ENCODE results near the gene EIF4G3.
"Not testable (repeated sequence)": the region's sequence is repeated elsewhere in the genome, so short reads cannot be mapped to it uniquely, and the experiment has no call there.

The EIF4G3 gene

GRCh38 chr1:21104683-21105082, 72.0 kb downstream of the EIF4G3 start:
- DNase-seq: no peak

DNA sequence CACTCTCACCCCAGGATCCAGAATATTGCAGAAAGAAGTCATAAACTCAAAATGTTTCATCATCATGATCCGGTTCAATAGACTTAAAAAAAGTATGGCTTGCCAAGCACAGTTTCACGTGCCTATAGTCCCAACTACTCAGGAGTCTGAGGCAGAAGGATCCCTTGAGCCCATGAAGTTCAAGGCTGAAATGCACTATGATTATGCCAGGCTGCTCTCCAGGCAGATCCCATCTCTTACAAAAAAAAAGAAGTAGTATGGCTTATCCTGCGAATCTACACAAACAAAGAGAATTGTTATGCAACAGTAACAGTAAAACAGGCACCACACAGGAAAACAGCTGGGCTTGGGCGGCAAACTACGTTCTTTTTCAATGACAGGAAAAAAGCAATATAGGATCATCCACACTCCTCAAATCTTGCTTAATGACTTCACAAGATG, 76.2 kb downstream of the EIF4G3 start:
- DNase-seq: no peak

DNA sequence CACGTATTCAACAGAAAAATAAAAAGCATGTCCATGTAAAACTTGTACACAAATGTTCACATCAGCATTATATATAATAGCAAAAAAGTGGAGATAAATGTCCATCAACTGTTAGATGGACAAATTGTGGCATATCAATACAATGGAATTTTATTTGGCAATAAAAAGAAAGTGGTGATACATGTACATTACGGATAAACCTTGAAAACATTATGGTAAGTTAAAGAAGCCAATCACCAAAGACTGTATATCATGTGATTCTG, 76.9 kb downstream of the EIF4G3 start:
- no peak for DNase-seq

- no peak for DNase-seq
Measured at GRCh38 chr1:21099034-21099868, 77.4 kb downstream of the EIF4G3 start.

DNA sequence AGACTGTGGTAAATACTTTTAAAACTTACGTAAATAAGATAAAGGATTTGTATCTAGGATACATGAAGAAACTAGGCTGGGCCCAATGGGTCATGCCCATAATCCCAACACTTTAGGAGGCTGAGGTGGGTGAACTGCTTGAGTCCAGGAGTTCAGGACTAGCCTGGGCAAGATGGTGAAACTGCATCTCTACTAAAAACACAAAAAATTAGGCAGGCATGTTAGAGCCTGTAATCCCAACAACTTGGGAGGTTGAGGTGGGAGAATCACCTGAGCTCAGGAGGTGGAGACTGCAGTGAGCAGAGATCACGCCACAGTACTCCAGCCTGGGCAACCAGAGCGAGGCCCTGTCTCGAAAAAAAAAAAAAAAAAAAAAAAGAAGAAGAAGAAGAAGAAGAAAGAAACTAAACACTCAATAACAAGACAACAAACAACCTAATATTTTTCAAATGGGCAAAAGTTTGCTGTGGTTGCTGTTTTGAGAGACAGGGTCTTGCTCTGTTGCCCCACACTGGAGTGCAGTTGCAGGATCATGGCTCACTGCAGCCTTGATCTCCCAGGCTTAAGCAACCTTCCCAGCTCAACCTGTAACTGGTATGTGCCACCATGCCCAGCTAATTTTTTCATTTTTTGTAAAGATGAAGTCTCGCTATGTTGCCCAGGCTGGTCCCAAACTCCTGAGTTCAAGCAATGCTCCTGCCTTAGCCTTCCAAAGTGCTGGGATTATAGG, 78.3 kb downstream of the EIF4G3 start:
- DNase-seq: no peak

GRCh38 chr1:21097729-21098128, 79.0 kb downstream of the EIF4G3 start:
- DNase-seq: no peak

GRCh38 chr1:21095976-21096375, 80.7 kb downstream of the EIF4G3 start:
- DNase-seq: no peak

GRCh38 chr1:21094282-21094681, 82.4 kb downstream of the EIF4G3 start:
- not testable (repeated sequence) for DNase-seq

DNA sequence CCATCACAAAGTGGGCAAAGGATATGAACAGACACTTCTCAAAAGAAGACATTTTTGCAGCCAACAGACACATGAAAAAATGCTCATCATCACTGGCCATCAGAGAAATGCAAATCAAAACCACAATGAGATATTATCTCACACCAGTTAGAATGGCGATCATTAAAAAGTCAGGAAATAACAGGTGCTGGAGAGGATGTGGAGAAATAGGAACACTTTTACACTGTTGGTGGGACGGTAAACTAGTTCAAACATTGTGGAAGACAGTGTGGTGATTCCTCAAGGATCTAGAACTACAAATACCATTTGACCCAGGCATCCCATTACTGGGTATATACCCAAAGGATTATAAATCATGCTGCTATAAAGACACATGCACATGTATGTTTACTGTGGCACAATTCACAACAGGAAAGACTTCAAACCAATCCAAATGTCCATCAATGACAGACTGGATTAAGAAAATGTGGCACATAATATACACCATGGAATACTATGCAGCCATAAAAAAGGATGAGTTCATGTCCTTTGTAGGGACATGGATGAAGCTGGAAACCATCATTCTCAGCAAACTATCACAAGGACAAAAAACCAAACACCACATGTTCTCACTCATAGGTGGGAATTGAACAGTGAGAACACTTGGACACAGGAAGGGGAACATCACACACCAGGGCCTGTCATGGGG, 83.3 kb downstream of the EIF4G3 start:
- DNase-seq: not testable (repeated sequence)

- DNase-seq: not testable (repeated sequence)
Measured at GRCh38 chr1:21092545-21092944, 84.2 kb downstream of the EIF4G3 start.

DNA sequence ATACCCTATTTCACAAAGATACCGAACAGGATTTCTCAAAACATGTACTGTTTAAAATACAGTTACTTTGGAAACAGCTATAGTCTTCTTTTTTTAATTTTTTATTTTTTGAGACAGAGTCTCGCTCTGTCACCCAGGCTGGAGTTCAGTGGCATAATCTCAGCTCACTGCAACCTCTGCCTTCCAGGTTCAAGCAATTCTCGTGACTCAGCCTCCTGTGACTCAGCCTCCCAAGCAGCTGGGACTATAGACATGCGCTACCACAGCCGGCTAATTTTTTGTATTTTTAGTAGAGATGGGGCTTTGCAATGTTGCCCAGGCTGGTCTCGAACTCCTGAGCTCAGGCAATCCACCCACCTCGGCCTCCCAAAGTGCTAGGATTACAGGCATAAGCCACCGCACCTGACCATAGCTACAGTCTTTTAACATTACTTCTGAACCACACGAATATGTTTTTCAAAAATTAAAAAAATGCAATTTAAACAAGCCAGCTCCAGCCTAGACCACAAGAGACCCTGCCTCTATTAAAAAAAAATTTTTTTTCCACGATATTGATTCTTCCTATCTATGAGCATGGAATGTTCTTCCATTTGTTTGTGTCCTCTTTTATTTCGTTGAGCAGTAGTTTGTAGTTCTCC, 85.5 kb downstream of the EIF4G3 start:
- not testable (repeated sequence) for DNase-seq

- no peak for DNase-seq
Measured at GRCh38 chr1:21090463-21090862, 86.2 kb downstream of the EIF4G3 start.

DNA sequence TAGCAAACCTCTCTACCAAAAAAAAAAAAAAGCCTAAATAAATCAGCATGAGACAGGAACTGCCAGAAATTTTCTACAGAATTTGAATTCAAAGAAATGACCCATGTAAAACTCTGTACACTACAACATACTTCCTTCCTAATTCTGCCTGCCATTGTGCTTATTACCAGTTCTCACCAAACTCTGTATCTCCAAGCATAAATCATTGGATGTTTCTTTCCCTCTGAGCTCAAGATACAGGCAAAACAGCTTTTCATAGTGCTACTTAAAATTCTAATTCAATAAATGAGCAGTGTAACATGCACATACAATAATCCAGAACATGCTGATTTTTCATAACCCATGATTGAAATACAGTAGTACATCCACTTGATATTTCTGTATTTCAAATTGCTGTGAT, 87.0 kb downstream of the EIF4G3 start:
- no peak for DNase-seq

DNA sequence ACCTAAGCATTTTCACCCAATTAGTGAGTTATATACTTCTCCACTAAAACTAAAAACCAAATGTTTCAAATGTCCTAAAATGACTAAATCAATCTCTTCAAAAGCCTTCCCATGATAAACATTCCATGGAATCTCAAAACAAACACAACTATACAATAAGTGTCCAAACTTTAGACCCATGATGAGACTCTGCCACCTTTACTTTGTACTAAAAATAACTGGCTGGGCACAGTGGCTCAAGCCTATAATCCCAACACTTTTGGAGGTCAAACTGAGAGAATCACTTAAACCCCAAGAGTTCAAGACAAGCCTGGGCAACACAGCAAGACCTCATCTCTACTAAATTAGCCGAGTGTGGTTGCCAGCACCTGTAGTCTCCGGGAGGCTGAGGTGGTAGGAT, 87.4 kb downstream of the EIF4G3 start:
- no peak for DNase-seq

GRCh38 chr1:21084111-21084810, 92.4 kb downstream of the EIF4G3 start:
- no peak for DNase-seq

- no peak for DNase-seq
Measured at GRCh38 chr1:21082073-21082472, 94.6 kb downstream of the EIF4G3 start.

DNA sequence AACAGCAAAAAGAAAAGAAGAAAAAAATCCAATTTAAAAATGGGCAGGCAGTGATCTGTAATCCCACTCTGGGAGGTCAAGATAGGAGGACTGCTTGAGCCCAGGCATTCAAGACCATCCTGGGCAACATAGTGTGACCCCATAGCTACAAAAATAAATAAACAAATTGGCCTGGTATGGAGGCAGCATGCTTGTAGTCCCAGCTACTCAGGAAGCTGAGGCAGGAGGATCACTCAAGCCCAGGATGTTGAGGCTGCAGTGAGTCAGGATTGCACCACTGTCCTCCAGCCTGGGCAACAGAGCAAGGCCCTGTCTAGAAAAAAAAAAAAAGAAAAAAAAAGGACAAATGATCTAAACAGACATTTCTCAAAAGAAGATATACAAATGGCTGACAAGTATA, 99.6 kb downstream of the EIF4G3 start:
- DNase-seq: no peak

GRCh38 chr1:21072721-21073120, 104.0 kb downstream of the EIF4G3 start:
- DNase-seq: no peak

- no peak for DNase-seq
Measured at GRCh38 chr1:21069549-21069948, 107.1 kb downstream of the EIF4G3 start.

GRCh38 chr1:21068937-21069336, 107.8 kb downstream of the EIF4G3 start:
- no peak for DNase-seq

- DNase-seq: no peak
Measured at GRCh38 chr1:21067551-21068227, 109.0 kb downstream of the EIF4G3 start.

DNA sequence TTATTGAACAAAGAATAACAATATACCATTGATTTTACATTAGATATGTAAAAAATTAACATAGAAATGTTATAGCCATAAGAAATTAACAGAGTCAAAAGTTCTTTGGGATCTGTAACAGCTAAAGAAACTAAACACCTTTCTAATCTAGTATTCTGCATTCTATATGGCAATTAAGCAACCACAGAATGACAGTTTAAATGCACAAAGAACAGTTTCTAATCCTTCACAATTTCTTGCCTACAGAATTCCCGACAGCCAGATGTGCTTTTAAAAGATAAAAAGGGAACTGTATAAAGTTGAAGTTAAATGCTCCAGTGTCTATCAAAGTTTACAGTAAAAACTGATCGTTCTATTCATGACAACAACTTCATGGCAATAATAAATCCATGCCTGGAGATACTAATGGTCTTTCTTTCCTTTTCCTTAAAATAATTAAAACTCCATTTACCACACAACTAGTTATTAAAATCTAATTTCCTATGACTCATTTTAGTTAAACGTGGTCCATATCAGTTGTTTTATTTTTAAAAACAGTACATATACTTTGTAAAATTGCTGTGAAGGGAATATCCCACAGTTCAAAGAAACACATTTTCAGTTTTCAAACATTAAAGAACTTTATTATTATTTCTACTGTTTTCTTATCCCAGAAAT, 110.2 kb downstream of the EIF4G3 start:
- DNase-seq: no peak
